GM20000 (cell line): ENCODE results near the gene MSANTD2.

Source experiments
- DNase-seq: peaks from one replicate; pipeline ENCODE4 v3.0.0; 2012; ENCODE audit warnings: low spot score
- CTCF ChIP-seq: IDR thresholded peaks from 2 replicates; pipeline ENCODE4 v1.5.1; 2012; ENCODE audit warnings: mild to moderate bottlenecking, control low read depth; ENCODE audit errors: extremely low read depth, missing control alignments

MSANTD2 gene

GRCh38 chr11:124751741-124752470, 48.3 kb downstream of the MSANTD2 start, which contains the start of gene VSIG2:
Gene VSIG2, minus strand, starts transcription at chr11:124752255. Its CDS starts 118 bp downstream, at chr11:124752137.
- TF ChIP-seq CTCF, result no peak
- no peak for DNase-seq

GRCh38 chr11:124751391-124751740, 48.8 kb downstream of the MSANTD2 start:
- DNase-seq, result no peak
- TF ChIP-seq CTCF, result no peak

- TF ChIP-seq CTCF, result no peak
- no peak for DNase-seq
These were observed 50.3 kb downstream of the MSANTD2 start for GRCh38 chr11:124749912-124750311.

- DNase-seq, result peak; percentile 19
- TF ChIP-seq CTCF, result no peak
These were observed 51.5 kb downstream of the MSANTD2 start for GRCh38 chr11:124748481-124749343.

DNA sequence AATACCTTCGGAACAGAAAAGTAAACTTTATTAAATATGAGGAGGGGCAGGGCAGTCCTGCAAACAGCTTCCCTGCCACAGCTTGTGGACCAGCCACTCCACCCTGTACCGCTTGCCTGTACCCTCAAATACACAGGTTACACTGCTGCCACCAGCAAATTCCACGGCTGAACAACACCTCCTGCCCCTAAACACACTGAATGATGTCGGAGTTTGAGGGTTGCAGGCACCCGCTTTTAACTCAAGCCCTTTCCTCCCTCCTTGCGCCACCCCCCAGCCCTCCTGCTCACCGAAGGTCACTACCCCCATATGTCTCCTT, 52.1 kb downstream of the MSANTD2 start:
- peak; percentile 19 for DNase-seq
- no peak for TF ChIP-seq CTCF

DNA sequence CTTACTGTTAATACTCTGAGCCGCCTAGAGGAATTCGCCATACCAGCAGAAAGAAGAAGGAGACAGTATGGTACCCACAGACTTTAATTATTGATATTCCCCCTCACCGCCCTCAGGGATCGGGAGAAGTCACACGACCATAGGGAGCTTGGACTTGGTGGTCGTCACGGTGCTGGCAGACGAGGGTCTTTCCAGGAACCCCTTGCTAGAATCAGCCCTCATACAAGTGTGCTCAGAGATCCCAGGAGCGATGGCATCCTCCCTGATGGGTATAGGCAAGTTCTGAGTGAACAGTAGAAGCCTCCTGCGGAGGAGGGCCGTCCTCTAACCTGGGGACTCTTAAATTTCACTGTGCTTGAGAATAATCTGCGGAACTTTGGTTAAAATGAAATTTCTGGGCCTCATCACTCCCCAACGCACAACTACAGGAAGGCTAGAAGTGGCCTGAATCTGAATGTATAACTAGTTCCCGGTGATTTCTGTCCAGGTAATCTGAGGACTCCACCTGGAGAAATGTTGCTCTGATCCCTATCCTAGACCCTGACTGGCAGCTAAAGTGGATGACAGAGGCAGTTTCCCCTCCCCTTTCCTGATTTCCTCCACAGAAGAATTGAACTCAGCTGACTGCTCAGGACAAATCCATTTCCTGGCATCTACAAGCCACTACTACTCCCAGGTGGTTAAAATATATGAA, 52.7 kb downstream of the MSANTD2 start:
- peak; percentile 18 for DNase-seq
- no peak for TF ChIP-seq CTCF
